Right lobe of liver (tissue), 6 donors: ENCODE data around the gene SRSF2. TPM values are rescaled to one million over a fixed set of nuclear protein-coding genes. Genes with fewer than 3 reads are reported as not detected.

ENCODE experiments used
- ATAC-seq, 4 donors: fragments of 200-7000 bp; cut with Tn5 transposase; one replicate each; pipeline ENCODE4 v1.9.1; 2020; ENCODE audit warnings: mild to moderate bottlenecking in 4 of 4, moderate library complexity in 4 of 4
- DNase-seq, 3 donors: peaks; one replicate each; pipeline ENCODE4 v3.0.0-alpha.2; 2020
- H3K27ac ChIP-seq, 3 donors: fragments of 200-600 bp; one replicate each; pipeline ENCODE4 v1.8.0; 2022
- H3K27me3 ChIP-seq, 2 donors: fragments of 200-600 bp; one replicate each; pipeline ENCODE4 v1.8.0; 2022
- H3K36me3 ChIP-seq, 4 donors: fragments of 200-600 bp; sonication (generic) in 1 of 4; one replicate each; pipeline versions ENCODE4 v1.5.1 to v1.8.0; 2017 to 2022; ENCODE audit warnings: control low read depth in 1 of 4
- H3K4me1 ChIP-seq, 4 donors: fragments of 200-600 bp; sonication (generic) in 1 of 4; one replicate each; pipeline versions ENCODE4 v1.5.1 to v1.8.0; 2017 to 2022; ENCODE audit warnings: control low read depth in 1 of 4
- H3K4me3 ChIP-seq, 3 donors: fragments of 200-600 bp; one replicate each; pipeline ENCODE4 v1.8.0; 2022
- H3K9me3 ChIP-seq, 4 donors: fragments of 200-600 bp; sonication (generic) in 1 of 4; one replicate each; pipeline versions ENCODE4 v1.5.1 to v1.8.0; 2017 to 2022; ENCODE audit warnings: control low read depth in 1 of 4
- CTCF ChIP-seq, 4 donors: fragments of 200-600 bp in 3 of 4; fragments of 450-650 bp in 1 of 4; IDR thresholded peaks; one replicate each; pipeline versions ENCODE4 v1.5.1 to v1.8.0; 2016 to 2022; ENCODE audit warnings: antibody characterized with exemption in 4 of 4, mild to moderate bottlenecking in 2 of 4
- POLR2A ChIP-seq: fragments of 450-650 bp; IDR thresholded peaks from one replicate; pipeline ENCODE4 v1.6.1; 2017; ENCODE audit warnings: antibody characterized with exemption, mild to moderate bottlenecking
- WGBS: methylation state at CpG from one replicate; pipeline ENCODE4 v1.1.6; 2018; ENCODE audit warnings: low coverage, low lambda C conversion rate; ENCODE audit not compliant: insufficient coverage; ENCODE audit errors: missing lambda C conversion rate; 5-methylcytosine and 5-hydroxymethylcytosine counted together
- intact Hi-C, 2 donors: fragments of 100-400 bp; cut with DNase I; formaldehyde crosslinking; loops; one replicate each; pipeline versions ENCODE4 v1.11.2 to v1.14.1; 2022
- total RNA-seq, 6 experiments: library from RNA; depleted of rRNA in 2 of 6; stranded (reverse); fragments of >200 nt in 2 of 6; fragmentation: NEBNext Ultra II Directional in 3 of 6; extraction: Animal tissue kit (Norgen Biotek cat#: 25700) in 3 of 6; gene quantifications; one replicate each; pipeline versions ENCODE4 v1.1.0 to v1.2.4, GENCODE V29; 2016 to 2023
- donor health status: DM: no; HTN: yes; CAD: no.
- donor health status: DM: no; HTN: no; CAD: no.
- donor health status: DM: no; HTN: no; CAD: no.
- donor health status: DM: no; HTN: yes; CAD: no.
- donor health status: DM: no; HTN: yes; CAD: no.

SRSF2 gene
- total RNA-seq, 6 experiments from 2014 or later, result 62.4 to 106 (median 86.0) TPM

- ATAC-seq (peak; percentile 7 to 36 (median 18)), DNase-seq (peak in 1 of 3 donors; percentile 52)
- peak overlapping the region; percentile 48 to 67 (median 58) for H3K4me3 ChIP-seq
- intact Hi-C loops, result no loop called here
- TF ChIP-seq CTCF (IDR thresholded peaks at IDR 0.05) (no peak), POLR2A (no peak)
- WGBS, result 53% methylated on average over 14 of the region's 29 CpGs
- no peaks in the 10 kb centered on the region for H3K27me3 ChIP-seq
- no peaks in the 10 kb centered on the region for H3K9me3 ChIP-seq
- peaks cover 0 to 15% (median 3%) of the 10 kb centered on the region in 4 donors for H3K36me3 ChIP-seq
- H3K27ac ChIP-seq, result peak overlapping the region; percentile 50 to 73 (median 72)
- peaks cover 0 to 4% (median 0%) of the 10 kb centered on the region in 4 donors for H3K4me1 ChIP-seq
Measured at GRCh38 chr17:76709077-76709950, 27.8 kb downstream of the SRSF2 start.

- 71% methylated on average over 5 of the region's 14 CpGs for WGBS
- intact Hi-C loops, result no loop called here
- H3K27me3 ChIP-seq, result no peaks in the 10 kb centered on the region
- peak overlapping the region in 1 of 3 donors; percentile 30 for H3K27ac ChIP-seq
- H3K4me1 ChIP-seq, result peaks cover 0 to 4% (median 0%) of the 10 kb centered on the region in 4 donors
- no peak for DNase-seq
- no peaks in the 10 kb centered on the region for H3K9me3 ChIP-seq
- peaks cover 0 to 4% (median 0%) of the 10 kb centered on the region in 4 donors for H3K36me3 ChIP-seq
- ATAC-seq, result no peak
- no peak overlapping the region for H3K4me3 ChIP-seq
- TF ChIP-seq CTCF (IDR thresholded peaks at IDR 0.05) (no peak), POLR2A (no peak)
Measured at GRCh38 chr17:76707985-76708807, 28.9 kb downstream of the SRSF2 start.

- peaks cover 0 to 4% (median 0%) of the 10 kb centered on the region in 4 donors for H3K4me1 ChIP-seq
- no peaks in the 10 kb centered on the region for H3K9me3 ChIP-seq
- whole genome bisulfite sequencing, result 88% methylated on average over 3 of the region's 3 CpGs
Measured at GRCh38 chr17:76706817-76707216, 30.3 kb downstream of the SRSF2 start.

More at GRCh38 chr17:76706817-76707216, 30.3 kb downstream of the SRSF2 start:
- DNase-seq (no peak), ATAC-seq (no peak)
- H3K36me3 ChIP-seq, result no peaks in the 10 kb centered on the region
- H3K27ac ChIP-seq, result no peak overlapping the region
- no peak overlapping the region for H3K4me3 ChIP-seq
- intact Hi-C loops, result no loop called here
- no peaks in the 10 kb centered on the region for H3K27me3 ChIP-seq
- no peak for TF ChIP-seq CTCF (IDR thresholded peaks at IDR 0.05)
- TF ChIP-seq POLR2A, result no peak
